ACHN (cell line): Measurements from ENCODE around the gene FUZ.

Experiments
- DNase-seq: peaks from one replicate; pipeline ENCODE4 v3.0.0-alpha.2; 2015
- in situ Hi-C: cut with HindIII; loops from 2 replicates; pipeline ENCODE4 v1.10.0; 2017; ENCODE audit warnings: low sequenced_read_pairs, low pct_ligation_motif_present, low pct_unique_long_range_greater_than_20kb

The FUZ gene

GRCh38 chr19:49793561-49793840 is 19.6 kb downstream of the FUZ start:
- DNase-seq: peak; percentile 37
- in situ Hi-C loops: no loop called here

DNA sequence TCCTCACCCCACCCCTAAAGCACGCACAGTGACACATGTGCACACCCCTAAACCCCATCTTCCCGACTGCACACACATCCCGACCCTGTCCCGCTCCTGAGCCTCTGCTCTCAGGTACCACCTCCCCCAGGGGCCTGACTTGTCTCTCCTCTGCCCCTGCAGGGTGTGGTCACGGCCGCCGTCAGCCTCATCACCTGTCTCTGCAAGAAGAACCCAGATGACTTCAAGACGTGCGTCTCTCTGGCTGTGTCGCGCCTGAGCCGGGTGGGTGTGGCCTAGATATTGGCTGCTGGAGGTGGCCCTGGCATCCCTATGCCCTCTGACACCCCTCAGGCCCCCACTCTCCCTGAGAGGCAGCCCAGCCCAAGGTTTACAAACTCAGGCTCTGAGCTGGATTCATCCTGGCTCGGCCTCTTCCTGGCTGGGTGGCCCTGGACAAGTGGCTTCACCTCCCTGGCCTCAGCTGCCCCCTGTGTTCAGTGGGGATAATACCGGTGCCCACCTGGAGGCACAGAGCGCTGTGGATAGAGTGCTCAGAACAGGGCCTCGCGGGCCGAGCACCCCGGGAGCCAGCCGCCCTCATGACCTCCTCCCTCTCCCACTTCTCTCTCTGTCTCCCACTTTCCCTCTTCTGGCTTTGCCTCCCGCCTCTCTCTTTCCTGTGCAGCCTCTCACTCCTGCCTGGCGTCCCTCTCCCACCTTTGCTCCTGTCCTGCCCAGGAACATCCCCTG is 20.1 kb downstream of the FUZ start:
- in situ Hi-C loops: no loop called here
- DNase-seq: no peak

DNA sequence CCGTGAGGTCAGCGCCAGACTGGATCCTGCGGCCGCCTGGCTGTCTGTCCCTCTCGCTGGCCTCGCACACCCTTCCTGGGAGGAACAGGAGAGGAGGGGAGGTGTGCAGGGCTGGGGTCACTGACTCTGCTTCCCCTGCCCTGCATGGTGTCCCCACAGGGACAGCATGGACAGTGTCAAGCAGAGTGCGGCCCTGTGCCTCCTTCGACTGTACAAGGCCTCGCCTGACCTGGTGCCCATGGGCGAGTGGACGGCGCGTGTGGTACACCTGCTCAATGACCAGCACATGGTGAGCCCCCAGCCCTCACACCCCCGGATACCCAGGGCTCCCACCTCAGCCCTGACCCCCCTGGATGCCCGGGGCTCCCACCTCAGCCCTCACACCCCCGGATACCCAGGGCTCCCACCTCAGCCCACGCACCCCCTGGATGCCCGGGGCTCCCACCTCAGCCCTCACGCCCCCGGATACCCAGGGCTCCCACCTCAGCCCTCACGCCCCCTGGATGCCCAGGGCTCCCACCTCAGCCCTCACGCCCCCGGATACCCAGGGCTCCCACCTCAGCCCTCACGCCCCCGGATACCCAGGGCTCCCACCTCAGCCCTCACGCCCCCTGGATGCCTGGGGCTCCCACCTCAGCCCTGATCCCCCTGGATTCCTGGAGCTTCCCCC is 21.2 kb downstream of the FUZ start:
- in situ Hi-C loops: no loop called here
- no peak for DNase-seq

- in situ Hi-C loops: no loop called here
- no peak for DNase-seq
These were observed 22.2 kb downstream of the FUZ start for GRCh38 chr19:49790866-49791265.

DNA sequence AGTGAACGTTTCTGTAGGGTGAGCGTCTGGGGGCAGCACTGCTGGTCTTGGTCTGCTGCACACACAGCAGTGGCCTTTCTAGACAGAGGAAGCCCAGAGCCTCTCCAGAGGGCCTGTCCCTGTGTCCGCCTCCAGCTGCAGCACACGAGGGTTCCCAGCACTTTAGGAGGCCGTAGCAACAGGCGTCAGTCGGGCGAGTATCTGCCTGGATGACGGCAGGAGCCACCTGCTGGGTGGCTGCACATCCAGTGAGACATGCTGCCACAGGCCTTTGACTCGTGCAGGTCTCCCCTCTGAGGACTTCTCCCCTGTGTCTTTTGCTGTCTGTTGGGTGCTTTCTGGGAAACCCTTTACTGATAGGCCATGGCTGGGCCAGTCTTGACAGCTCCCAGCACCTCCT is 24.2 kb downstream of the FUZ start:
- DNase-seq: no peak
- in situ Hi-C loops: no loop called here

DNA sequence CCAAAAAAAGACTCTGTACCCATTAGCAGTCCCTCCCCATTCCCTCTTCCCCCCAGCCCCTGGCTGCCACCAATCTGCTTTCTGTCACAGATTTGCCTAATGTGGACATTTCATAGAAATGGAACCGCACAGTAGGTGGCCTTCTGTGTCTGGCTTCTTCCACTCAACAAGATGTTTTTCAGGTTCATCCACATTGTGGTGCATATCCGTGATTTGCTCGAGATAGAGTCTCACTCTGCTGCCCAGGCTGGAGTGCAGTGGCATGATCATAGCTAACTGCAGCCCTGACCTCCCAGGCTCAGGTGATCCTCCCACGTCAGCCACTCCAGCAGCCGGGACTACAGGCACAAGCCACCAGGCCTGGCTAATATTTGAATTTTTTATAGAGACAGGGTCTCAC is 25.3 kb downstream of the FUZ start:
- no peak for DNase-seq
- in situ Hi-C loops: no loop called here

- DNase-seq: no peak
- in situ Hi-C loops: no loop called here
These were observed 26.7 kb downstream of the FUZ start for GRCh38 chr19:49786376-49786820.

- DNase-seq: no peak
- in situ Hi-C loops: no loop called here
These were observed 30.6 kb downstream of the FUZ start for GRCh38 chr19:49782515-49782914.

DNA sequence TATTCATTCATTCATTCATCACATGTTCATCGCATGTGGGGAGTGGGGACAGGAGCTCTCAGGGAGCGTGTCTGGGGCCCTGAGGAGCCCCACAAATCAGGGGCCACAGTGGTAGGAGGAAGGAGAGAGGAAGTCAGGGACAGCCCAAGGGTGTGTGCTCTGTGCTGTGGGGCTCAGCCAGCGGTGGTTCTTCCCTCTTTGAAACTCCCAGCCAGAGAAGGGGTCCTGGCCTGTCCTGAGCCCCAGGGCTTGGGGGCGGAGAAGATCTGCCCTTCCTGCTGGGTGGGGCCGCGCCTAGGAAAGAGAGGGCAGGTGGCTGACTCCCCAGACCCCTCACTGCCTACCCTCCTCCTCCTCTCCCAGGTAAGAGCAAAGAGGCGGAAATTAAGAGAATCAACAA is 31.7 kb downstream of the FUZ start:
- in situ Hi-C loops: no loop called here
- no peak for DNase-seq

DNA sequence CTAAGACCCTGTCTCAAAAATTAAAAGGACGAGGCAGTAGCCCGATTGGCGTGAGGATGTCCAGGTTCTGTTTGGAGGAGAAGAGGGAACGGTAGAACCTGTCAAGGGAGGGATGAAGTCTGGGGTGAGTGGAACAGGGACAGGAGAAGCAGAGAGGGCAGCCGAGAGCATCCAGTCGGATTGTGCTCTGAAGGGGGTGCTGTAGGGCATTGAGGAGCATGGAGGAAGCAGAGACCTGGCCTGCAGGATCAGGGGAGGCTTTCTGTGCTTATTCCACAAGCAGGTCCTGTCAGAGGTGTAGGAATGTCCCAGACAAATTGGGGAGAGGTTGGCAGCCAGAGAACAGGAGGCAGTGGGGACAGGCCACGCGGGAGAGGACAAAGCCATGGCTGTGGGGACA is 32.2 kb downstream of the FUZ start:
- in situ Hi-C loops: no loop called here

DNA sequence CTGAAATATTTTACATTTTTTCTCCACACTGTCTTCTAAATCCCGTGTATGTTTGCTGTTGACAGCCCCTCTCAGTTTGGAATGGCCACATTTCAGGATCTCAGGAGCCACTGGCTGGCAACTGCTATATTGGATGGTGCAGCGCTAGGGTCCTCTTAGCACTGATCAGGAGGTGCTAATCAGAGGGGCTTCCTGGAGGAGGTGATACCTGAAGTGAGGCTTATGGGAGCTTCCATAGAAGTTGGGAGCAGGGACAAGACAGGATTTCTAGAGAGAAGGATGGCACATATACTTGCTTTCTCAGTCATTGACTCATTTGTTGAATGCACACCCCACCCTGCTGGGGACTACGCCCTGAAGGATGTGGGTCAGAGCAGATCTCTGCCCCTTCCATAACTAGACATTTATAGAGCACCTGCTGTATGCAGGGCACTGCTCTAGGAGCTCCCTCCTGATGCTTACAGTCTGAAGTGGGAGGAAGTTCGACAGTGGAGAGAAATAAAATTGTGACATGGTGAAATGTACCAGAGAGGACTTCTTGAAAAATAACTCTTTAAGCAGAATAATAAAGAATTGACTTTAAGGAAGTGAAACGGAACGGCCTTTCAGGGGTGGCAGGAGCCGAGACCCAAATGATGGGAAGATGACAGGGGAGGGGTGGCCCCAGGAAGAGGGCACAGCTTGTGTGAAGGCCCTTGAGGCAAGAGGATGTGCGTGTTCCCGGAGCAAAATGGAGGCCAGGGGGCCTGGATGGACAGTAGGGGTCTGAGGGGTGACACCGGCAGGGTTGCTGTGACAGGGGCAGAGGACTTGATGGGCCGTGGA is 33.1 kb downstream of the FUZ start:
- in situ Hi-C loops: no loop called here
- DNase-seq: no peak

More for the DNA sequence above, 32.2 kb downstream of the FUZ start:
- no peak for DNase-seq

GRCh38 chr19:49776371-49776764 is 36.7 kb downstream of the FUZ start:
- in situ Hi-C loops: no loop called here
- DNase-seq: no peak

DNA sequence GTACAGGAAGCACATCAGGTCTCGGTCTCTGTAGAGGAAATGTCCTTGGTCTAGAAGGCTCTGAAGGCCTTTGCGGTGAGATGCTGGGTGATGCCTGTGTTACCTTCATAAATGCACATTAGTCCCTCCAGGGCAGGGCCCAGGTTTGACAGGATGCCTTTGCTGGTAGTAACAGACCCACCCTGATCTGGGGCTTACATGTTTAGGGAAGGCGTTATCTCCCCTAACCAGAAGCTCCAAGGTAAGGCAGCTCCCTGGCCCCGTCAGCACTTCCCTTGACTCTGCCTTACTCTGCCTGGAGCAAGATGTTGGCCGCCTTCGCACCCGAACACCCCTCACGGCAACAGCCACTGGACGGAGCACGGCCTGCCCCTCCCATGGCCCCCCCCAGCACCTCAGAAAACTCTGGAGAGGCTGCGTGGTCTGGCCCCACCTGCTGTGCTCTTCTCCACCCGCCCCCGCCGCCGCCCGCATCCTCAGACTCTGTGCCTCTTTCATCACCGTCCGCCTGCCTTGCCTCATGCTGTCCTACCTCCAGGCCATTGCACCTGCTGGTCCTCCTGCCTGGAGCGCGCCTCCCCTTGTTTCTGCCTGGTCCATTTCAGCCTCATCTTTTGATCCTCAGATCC is 37.2 kb downstream of the FUZ start:
- no peak for DNase-seq
- in situ Hi-C loops: no loop called here

DNA sequence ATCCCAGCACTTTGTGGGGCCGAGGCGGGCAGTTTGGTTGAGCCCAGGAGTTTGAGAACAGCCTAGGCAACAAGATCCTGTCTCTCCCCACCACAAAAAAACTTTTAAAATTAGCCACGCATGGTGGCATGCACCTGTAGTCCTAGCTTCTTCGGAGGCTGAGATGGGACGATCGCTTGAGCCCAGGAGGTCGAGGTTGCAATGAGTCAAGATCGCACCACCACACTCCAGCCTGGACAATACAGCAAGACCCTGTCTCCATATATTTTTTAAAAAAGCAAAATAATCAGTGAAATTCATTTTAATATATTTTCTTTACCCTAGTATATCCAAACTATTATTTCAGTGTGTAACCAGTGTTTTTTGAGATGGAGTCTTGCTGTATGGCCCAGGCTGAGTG is 38.1 kb downstream of the FUZ start:
- in situ Hi-C loops: no loop called here
- no peak for DNase-seq

- DNase-seq: no peak
- in situ Hi-C loops: no loop called here
These were observed 39.3 kb downstream of the FUZ start for GRCh38 chr19:49773663-49774350.

DNA sequence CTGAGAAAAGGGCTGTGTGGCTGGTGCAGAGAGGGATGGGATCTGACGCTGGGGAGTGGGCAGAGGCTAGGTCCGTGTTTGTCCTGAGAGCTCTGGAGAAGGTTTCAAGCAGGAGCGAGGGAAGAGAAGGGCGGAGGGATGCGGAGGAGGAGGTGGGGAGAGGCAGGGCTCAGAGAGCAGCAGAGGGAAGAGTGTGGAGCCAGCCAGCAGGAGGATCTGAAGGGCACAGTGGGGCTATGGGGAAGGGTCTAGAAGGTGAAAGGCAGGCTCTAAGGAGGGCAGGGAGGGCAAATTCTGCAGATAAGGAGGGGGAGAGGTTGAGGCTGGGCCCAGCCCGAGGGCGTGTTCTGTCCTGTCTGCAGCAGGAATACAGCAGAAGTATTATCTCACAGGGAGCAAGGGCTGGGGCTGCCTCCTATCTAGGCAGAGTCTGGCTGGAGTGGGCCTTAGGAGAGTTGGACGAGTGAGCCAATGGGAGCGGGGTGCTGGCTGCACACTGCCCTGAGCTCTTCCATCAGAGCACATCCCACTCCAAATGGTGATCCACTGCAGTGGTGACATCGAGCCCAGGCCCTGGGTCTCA is 40.2 kb downstream of the FUZ start:
- DNase-seq: no peak
- in situ Hi-C loops: no loop called here

GRCh38 chr19:49771674-49772139 is 41.4 kb downstream of the FUZ start:
- no peak for DNase-seq
- in situ Hi-C loops: no loop called here

- in situ Hi-C loops: no loop called here
These were observed 42.6 kb downstream of the FUZ start for GRCh38 chr19:49770529-49770928.

More at GRCh38 chr19:49770529-49770928, 42.6 kb downstream of the FUZ start:
- no peak for DNase-seq
